ENCODE measurements around the gene SEMA3E.
"Not testable (repeated sequence)": the region's sequence is repeated elsewhere in the genome, so short reads cannot be mapped to it uniquely, and the experiment has no call there.

SEMA3E gene

DNA sequence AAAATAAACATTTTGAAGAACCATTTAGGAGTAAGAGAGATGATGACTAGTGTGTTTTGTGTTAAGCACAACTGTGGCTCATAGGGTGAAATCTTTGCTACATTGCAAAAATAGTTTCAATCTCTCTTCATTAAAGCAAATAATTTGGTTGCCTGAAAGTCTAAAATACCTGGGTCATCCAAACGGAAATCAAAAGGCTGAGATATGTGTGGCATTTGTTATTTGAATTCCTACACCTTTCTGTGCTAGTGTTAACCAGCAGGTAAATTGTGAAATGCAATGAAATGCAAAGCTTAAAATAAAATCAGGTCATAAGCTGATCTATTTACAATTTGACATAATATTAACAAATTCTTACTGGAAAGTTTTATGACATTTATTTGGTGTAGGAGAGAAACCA lies 40.9 kb upstream of the SEMA3E start:
- no peak for DNase-seq (ENCODE audit: low read depth)
- H3K4me3 ChIP-seq (replicated peaks; ENCODE audit: low read depth, low read length): no peak overlapping the region
- no peak for TF ChIP-seq CTCF (IDR thresholded peaks at IDR 0.05; ENCODE audit: low read length, missing control alignments)

DNA sequence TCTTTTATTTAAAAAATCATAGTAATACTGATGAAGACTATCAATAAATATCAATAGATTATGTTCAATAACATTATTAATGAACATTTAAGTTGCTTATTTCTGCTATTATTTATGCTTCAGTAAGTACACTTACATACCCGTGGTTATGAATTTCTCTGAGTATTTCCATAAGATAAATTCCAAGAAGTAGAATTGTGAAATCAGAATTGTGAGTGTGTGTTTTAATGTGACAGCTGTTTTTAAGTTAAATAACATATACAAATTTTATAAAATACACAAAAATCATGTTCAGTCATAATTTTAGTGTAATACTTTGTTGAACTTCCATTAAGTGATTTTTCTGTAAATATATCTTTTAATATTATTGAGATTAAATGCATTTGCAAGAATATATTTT lies 37.5 kb upstream of the SEMA3E start:
- TF ChIP-seq CTCF (IDR thresholded peaks at IDR 0.05; ENCODE audit: low read length, missing control alignments): no peak
- no peak overlapping the region for H3K4me3 ChIP-seq (replicated peaks; ENCODE audit: low read depth, low read length)
- no peak for DNase-seq (ENCODE audit: low read depth)

- H3K4me3 ChIP-seq (replicated peaks; ENCODE audit: low read depth, low read length): no peak overlapping the region
- TF ChIP-seq CTCF (IDR thresholded peaks at IDR 0.05; ENCODE audit: low read length, missing control alignments): no peak
- DNase-seq (ENCODE audit: low read depth): no peak
Observed at GRCh38 chr7:83684928-83685327, 36.0 kb upstream of the SEMA3E start.

- no peak overlapping the region for H3K4me3 ChIP-seq (replicated peaks; ENCODE audit: low read depth, low read length)
Observed at GRCh38 chr7:83681200-83681778, 32.4 kb upstream of the SEMA3E start.

DNA sequence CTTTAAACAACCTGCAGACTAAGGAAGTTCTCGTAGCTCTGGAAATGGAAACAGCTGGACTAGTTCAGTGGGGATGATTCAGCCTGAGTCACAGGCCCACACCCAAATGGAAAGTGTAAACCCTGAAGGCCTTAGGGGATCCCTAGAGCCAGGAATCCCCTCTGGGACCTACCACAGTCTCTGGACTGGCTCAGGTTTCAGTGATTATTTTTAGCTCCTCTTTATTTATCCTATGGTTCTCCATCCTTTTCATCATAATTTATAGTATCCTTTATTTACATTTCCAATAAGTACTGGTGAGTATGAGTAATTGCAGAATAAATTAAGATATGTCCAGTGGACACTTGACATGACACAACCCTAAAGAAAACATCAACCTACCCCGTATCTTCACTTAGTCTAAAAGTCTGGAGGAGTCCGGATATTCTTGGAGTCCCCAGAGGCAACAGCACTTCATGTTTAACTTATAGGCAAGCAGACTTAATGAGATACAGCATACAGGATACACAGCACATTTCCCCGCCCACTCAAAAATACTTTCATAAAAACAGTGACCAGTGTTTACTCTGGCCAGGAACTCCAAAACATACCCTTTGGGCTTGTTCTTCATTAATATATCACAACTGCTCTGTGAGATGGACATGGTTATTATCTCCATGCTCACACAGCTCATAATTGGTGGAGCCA lies 28.4 kb upstream of the SEMA3E start:
- DNase-seq (ENCODE audit: low read depth): peak; percentile 85
- TF ChIP-seq CTCF (IDR thresholded peaks at IDR 0.05; ENCODE audit: low read length, missing control alignments): no peak
- H3K4me3 ChIP-seq (replicated peaks; ENCODE audit: low read depth, low read length): no peak overlapping the region

More at GRCh38 chr7:83681200-83681778, 32.4 kb upstream of the SEMA3E start:
- no peak for DNase-seq (ENCODE audit: low read depth)
- TF ChIP-seq CTCF (IDR thresholded peaks at IDR 0.05; ENCODE audit: low read length, missing control alignments): no peak

DNA sequence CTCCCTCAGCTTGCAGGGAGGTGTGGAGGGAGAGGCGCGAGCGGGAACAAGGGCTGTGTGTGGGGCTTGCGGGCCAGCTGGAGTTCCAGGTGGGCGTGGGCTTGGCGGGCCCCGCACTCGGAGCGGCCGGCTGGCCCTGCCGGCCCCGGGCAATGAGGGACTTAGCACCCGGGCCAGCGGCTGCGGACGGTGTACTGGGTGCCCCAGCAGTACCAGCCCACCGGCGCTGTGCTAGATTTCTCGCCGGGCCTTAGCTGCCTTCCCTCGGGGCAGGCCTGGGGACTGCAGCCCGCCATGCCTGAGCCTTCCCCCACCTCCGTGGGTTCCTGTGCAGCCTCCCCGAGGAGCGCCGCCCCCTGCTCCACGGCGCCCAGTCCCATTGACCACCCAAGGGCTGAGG lies 24.4 kb upstream of the SEMA3E start:
- not testable (repeated sequence) for DNase-seq (ENCODE audit: low read depth); H3K4me3 ChIP-seq (replicated peaks; ENCODE audit: low read depth, low read length)

DNA sequence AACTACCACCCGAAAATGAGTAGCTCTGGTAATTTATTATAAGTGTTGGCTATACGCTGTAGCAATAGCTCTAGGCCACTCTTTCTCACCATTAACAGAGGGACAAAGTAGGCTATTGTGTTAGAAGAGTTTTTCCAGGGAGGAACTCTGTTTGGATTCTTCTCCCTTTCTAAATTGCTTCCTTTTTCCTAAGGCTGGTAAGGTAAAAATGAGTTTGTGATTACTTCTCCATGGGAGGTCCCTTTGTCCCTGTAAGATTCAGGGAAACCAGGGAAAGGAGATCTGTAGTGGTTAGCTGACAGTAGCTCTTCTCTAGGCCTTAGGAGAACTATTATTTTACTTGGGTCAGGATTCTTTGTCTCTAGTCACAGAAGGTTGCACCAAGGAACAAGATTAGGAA lies 23.2 kb upstream of the SEMA3E start:
- TF ChIP-seq CTCF (IDR thresholded peaks at IDR 0.05; ENCODE audit: low read length, missing control alignments): no peak
- DNase-seq (ENCODE audit: low read depth): no peak
- H3K4me3 ChIP-seq (replicated peaks; ENCODE audit: low read depth, low read length): no peak overlapping the region

Data from fibroblast of pulmonary artery (primary cell).